ENCODE data around the gene DDX19B.
"Not testable (repeated sequence)": the region's sequence is repeated elsewhere in the genome, so short reads cannot be mapped to it uniquely, and the experiment has no call there.

DDX19B gene

DNA sequence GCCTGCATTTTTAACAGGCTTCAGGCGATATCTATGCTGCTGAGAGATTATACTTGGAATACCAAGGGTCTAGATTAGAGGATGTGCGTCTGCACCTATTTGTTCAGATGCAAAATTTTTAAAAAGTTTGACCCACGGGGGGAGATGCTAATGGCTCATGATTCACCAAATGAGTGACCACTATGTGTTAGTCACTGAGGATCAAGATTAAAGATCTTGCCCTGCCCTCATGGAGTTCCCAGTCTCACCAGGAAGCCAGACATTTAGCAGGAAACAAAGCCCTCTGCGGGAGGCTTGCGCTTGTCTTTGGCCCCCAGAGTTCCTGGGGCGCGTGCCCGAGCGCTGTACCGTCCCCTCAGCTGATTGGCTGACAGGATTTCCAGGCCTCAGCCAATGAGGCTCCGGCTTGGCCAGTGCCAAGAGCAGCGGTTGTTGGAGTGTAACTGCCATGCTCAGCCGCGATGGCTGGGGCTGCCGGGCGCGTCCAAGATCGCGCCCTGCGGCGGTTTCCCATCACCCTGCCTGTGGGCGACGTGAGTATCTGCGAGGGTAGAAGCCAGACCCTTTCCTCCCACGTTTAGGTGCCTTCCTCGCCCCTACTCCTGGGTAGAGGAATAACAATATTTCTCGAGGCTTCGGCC is 4.5 kb upstream of the DDX19B start:
- TF ChIP-seq ZFX (IDR thresholded peaks at IDR 0.05) (no peak), CTCF (conservative IDR thresholded peaks at IDR 0.05) (no peak)
- H3K27ac ChIP-seq: no peak overlapping the region

- no peak for TF ChIP-seq ZFX (IDR thresholded peaks at IDR 0.05)
- TF ChIP-seq CTCF (conservative IDR thresholded peaks at IDR 0.05): no peak
- no peak overlapping the region for H3K27ac ChIP-seq
Measured at GRCh38 chr16:70295634-70296033, 3.4 kb upstream of the DDX19B start.

- TF ChIP-seq CTCF (conservative IDR thresholded peaks at IDR 0.05) (no peak), ZFX (IDR thresholded peaks at IDR 0.05) (no peak)
Measured at GRCh38 chr16:70301121-70301520, 2.1 kb downstream of the DDX19B start.

GRCh38 chr16:70302745-70303144 is 3.8 kb downstream of the DDX19B start:
- TF ChIP-seq ZFX (IDR thresholded peaks at IDR 0.05) (no peak), CTCF (conservative IDR thresholded peaks at IDR 0.05) (no peak)
- H3K27ac ChIP-seq: no peak overlapping the region

More at GRCh38 chr16:70301121-70301520, 2.1 kb downstream of the DDX19B start:
- no peak overlapping the region for H3K27ac ChIP-seq

- no peak overlapping the region for H3K27ac ChIP-seq
- TF ChIP-seq CTCF (conservative IDR thresholded peaks at IDR 0.05) (no peak), ZFX (IDR thresholded peaks at IDR 0.05) (no peak)
Measured at GRCh38 chr16:70304892-70305448, 6.0 kb downstream of the DDX19B start.

- no peak for TF ChIP-seq ZFX (IDR thresholded peaks at IDR 0.05)
- no peak overlapping the region for H3K27ac ChIP-seq
Measured at GRCh38 chr16:70306880-70307279, 7.9 kb downstream of the DDX19B start.

GRCh38 chr16:70307726-70308125 is 8.7 kb downstream of the DDX19B start:
- H3K27ac ChIP-seq: not testable (repeated sequence)

GRCh38 chr16:70320121-70320520 is 21.1 kb downstream of the DDX19B start:
- no peak overlapping the region for H3K27ac ChIP-seq
- TF ChIP-seq CTCF (conservative IDR thresholded peaks at IDR 0.05): no peak
- TF ChIP-seq ZFX (IDR thresholded peaks at IDR 0.05): no peak
